Measurements from ENCODE around the gene COL2A1. TPM values are rescaled to one million over a fixed set of nuclear protein-coding genes. Genes with fewer than 3 reads are reported as not detected.
A peak's percentile ranks its signal among the peaks of the same experiment; 100 is the strongest.

COL2A1 gene
- total and polyA plus RNA-seq, 2 donors from 2014 or later = not detected

DNA sequence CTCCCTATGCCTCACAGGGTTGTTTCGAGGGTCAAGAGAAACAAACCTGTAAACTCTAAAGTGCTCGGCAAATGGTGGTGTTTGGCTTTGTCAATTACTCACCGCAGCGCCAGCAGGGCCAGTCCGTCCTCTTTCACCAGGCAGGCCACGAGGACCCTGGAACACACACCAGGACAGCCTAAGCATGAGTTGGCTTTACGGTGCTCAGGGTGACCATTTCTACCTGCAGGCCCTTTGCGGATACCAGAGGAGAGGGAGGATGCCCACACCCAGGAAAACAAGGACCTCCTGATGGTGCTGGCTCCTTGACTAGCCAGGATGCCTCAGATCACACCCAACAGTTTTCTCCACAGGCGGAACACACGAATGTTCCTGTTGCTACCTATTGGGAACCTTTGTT lies 11.5 kb downstream of the COL2A1 start:
- Histone ChIP-seq H3K27ac (ENCODE audit: low read depth in 2 of 2, low read length in 2 of 2) (no peak overlapping the region), H3K9me3 (ENCODE audit: control insufficient read depth in 2 of 3, insufficient read depth in 1 of 3, low read length in 3 of 3) (no peaks in the 10 kb centered on the region), H3K4me3 (ENCODE audit: low read length in 3 of 3) (no peak overlapping the region), H3K27me3 (ENCODE audit: control insufficient read depth, insufficient read depth, low read length) (no peaks in the 10 kb centered on the region), H3K9ac (ENCODE audit: low read length in 3 of 3) (no peak overlapping the region), H3K4me1 (ENCODE audit: control insufficient read depth in 2 of 3, insufficient read depth in 2 of 3, low read depth in 1 of 3, low read length in 3 of 3) (no peaks in the 10 kb centered on the region), H3K36me3 (ENCODE audit: control insufficient read depth in 2 of 3, insufficient read depth in 3 of 3, low read length in 3 of 3) (no peaks in the 10 kb centered on the region)
- TF ChIP-seq, protein P1, sequence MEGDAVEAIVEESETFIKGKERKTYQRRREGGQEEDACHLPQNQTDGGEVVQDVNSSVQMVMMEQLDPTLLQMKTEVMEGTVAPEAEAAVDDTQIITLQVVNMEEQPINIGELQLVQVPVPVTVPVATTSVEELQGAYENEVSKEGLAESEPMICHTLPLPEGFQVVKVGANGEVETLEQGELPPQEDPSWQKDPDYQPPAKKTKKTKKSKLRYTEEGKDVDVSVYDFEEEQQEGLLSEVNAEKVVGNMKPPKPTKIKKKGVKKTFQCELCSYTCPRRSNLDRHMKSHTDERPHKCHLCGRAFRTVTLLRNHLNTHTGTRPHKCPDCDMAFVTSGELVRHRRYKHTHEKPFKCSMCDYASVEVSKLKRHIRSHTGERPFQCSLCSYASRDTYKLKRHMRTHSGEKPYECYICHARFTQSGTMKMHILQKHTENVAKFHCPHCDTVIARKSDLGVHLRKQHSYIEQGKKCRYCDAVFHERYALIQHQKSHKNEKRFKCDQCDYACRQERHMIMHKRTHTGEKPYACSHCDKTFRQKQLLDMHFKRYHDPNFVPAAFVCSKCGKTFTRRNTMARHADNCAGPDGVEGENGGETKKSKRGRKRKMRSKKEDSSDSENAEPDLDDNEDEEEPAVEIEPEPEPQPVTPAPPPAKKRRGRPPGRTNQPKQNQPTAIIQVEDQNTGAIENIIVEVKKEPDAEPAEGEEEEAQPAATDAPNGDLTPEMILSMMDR (IDR thresholded peaks at IDR 0.05; ENCODE audit: borderline replicate concordance, extremely low read depth, insufficient read depth) = no peak
- peak in 1 of 5 donors; percentile 10 for DNase-seq
- intact Hi-C loops (cut with DNase I) = no loop called here
- FAIRE-seq = no peak

DNA sequence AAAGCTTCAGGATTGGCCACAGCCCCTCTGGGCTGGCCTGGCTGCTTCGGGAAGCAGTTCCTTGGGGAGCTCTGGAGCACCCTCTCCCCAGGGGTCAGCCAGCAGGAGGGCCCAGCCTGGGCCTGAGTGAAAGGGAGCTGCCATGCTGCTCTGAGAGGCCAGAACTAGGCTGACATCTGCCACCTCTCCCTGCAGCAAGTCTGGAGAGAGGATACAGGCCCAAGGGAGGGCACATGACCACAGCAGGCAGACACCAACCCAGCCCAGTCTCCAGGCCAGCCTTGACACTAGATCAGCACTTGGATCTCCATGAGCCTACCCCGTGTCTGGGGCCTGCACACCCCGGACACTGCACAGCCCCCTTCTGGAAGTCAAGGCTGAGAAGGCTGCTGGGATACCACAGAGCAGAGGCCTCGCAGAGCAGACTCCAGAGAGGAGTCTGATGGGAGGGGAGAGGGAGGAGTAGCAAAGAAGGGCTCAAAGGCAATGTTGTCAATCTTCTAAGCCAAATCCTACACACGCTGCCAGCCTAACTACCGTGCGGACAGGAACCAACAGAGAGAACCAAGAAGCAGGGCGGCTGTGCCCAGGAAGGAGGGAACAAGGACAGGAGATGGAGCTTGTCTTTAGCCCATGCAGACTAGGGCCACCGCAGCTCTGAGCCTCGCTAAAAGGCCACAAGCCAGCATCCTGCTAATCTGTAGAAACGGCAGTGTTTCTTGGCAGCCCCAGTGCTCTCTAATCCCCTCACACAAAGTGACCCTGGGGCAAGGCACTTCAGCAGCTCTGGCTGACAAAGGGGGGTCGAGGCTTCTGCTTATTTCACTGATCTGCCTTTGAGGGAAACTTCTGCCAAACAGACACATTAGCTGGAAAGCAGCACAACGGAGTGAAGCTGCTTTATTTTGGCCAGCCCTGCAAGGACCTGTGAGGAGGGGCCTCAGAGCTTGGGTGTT lies 12.9 kb downstream of the COL2A1 start:
- Histone ChIP-seq H3K4me1 (ENCODE audit: control insufficient read depth in 2 of 3, insufficient read depth in 2 of 3, low read depth in 1 of 3, low read length in 3 of 3) (no peaks in the 10 kb centered on the region), H3K27ac (ENCODE audit: low read depth in 2 of 2, low read length in 2 of 2) (no peak overlapping the region), H3K27me3 (ENCODE audit: control insufficient read depth, insufficient read depth, low read length) (no peaks in the 10 kb centered on the region), H3K9me3 (ENCODE audit: control insufficient read depth in 2 of 3, insufficient read depth in 1 of 3, low read length in 3 of 3) (no peaks in the 10 kb centered on the region), H3K4me3 (ENCODE audit: low read length in 3 of 3) (no peak overlapping the region), H3K36me3 (ENCODE audit: control insufficient read depth in 2 of 3, insufficient read depth in 3 of 3, low read length in 3 of 3) (no peaks in the 10 kb centered on the region), H3K9ac (ENCODE audit: low read length in 3 of 3) (no peak overlapping the region)
- FAIRE-seq = no peak
- peak in 2 of 5 donors; percentile 56 to 63 for DNase-seq
- TF ChIP-seq, protein P1 (IDR thresholded peaks at IDR 0.05; ENCODE audit: borderline replicate concordance, extremely low read depth, insufficient read depth) = no peak
- intact Hi-C loops (cut with DNase I) = no loop called here

DNA sequence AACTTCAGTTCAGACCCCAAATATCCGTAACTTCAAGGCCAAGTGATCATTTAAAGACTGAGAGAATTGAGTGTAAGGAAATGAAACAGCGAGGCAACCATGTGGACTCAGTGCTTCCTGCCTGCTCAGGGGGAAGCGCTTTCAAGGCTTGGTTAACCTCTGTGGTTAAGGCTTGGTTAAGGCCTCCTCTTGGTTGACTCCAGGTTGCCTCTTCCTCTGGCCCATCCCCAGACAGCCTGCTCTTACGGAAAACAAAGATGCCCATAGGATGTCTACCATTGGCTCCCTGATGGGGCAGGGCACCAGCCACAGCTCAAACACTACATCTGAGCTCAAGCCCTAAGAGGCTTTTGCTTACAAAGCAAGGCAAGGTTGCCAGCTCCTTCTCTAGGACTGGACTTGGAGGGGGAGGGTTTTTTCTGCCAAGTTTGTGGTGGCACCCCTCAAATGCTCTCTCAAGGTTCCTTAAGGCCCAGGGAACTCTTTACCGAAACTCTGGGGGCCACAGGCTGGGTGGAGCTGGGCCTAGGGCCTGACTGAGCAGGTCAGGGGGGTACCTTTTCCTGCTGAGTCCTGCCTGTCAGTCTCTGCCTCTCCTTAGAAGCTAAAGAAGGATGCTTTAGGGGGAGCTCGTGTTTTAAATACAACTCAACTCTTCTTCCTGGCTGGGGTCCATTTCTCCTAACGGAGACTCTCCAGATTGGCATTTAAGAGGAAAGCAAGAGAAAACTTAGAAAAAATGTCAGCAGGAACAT lies 13.7 kb downstream of the COL2A1 start:
- H3K9me3 ChIP-seq (ENCODE audit: control insufficient read depth in 2 of 3, insufficient read depth in 1 of 3, low read length in 3 of 3) = no peaks in the 10 kb centered on the region
- H3K27ac ChIP-seq (ENCODE audit: low read depth in 2 of 2, low read length in 2 of 2) = no peak overlapping the region
- no peaks in the 10 kb centered on the region for H3K4me1 ChIP-seq (ENCODE audit: control insufficient read depth in 2 of 3, insufficient read depth in 2 of 3, low read depth in 1 of 3, low read length in 3 of 3)
- intact Hi-C loops (cut with DNase I) = no loop called here
- no peaks in the 10 kb centered on the region for H3K36me3 ChIP-seq (ENCODE audit: control insufficient read depth in 2 of 3, insufficient read depth in 3 of 3, low read length in 3 of 3)
- no peak overlapping the region for H3K9ac ChIP-seq (ENCODE audit: low read length in 3 of 3)
- FAIRE-seq (no peak), DNase-seq (peak in 2 of 5 donors; percentile 35 to 69)
- H3K4me3 ChIP-seq (ENCODE audit: low read length in 3 of 3) = no peak overlapping the region
- H3K27me3 ChIP-seq (ENCODE audit: control insufficient read depth, insufficient read depth, low read length) = no peaks in the 10 kb centered on the region
- TF ChIP-seq, protein P1 (IDR thresholded peaks at IDR 0.05; ENCODE audit: borderline replicate concordance, extremely low read depth, insufficient read depth) = no peak
